DMS153 treated with DMSO at 0.1 percent for 48 hours (cell line): Measurements from ENCODE around the gene AOC3.
"Not testable (repeated sequence)": the region's sequence is repeated elsewhere in the genome, so short reads cannot be mapped to it uniquely, and the experiment has no call there.

ENCODE experiments used
- DNase-seq: peaks from one replicate; lab custom pipeline; 2025; ENCODE audit not compliant: unreplicated experiment; lab: John Stamatoyannopoulos, UW

AOC3 gene

GRCh38 chr17:42866216-42866615 is 15.2 kb downstream of the AOC3 start:
- no peak for DNase-seq

- DNase-seq: no peak
Observed at GRCh38 chr17:42866631-42867575, 15.9 kb downstream of the AOC3 start.

- not testable (repeated sequence) for DNase-seq
Observed at GRCh38 chr17:42867694-42868261, 16.8 kb downstream of the AOC3 start.

GRCh38 chr17:42868338-42868737 is 17.3 kb downstream of the AOC3 start:
- no peak for DNase-seq

- DNase-seq: no peak
Observed at GRCh38 chr17:42871647-42872046, 20.6 kb downstream of the AOC3 start.

- no peak for DNase-seq
Observed at GRCh38 chr17:42872251-42872965, 21.4 kb downstream of the AOC3 start.

- DNase-seq: no peak
Observed at GRCh38 chr17:42873315-42873714, 22.3 kb downstream of the AOC3 start.

- DNase-seq: not testable (repeated sequence)
Observed at GRCh38 chr17:42873932-42874695, 23.1 kb downstream of the AOC3 start.

- no peak for DNase-seq
Observed at GRCh38 chr17:42877037-42877436, 26.0 kb downstream of the AOC3 start.

- DNase-seq: no peak
Observed at GRCh38 chr17:42878123-42878880, 27.3 kb downstream of the AOC3 start.

- no peak for DNase-seq
Observed at GRCh38 chr17:42878924-42879595, 28.1 kb downstream of the AOC3 start.

GRCh38 chr17:42879596-42879985 is 28.6 kb downstream of the AOC3 start:
- no peak for DNase-seq

GRCh38 chr17:42880776-42881310 is 29.8 kb downstream of the AOC3 start:
- no peak for DNase-seq

GRCh38 chr17:42881706-42882105 is 30.7 kb downstream of the AOC3 start:
- DNase-seq: not testable (repeated sequence)

- no peak for DNase-seq
Observed at GRCh38 chr17:42882166-42882565, 31.2 kb downstream of the AOC3 start.

GRCh38 chr17:42883802-42884558 is 33.0 kb downstream of the AOC3 start:
- no peak for DNase-seq

GRCh38 chr17:42885806-42886205 is 34.8 kb downstream of the AOC3 start:
- DNase-seq: not testable (repeated sequence)

- no peak for DNase-seq
Observed at GRCh38 chr17:42886283-42887176, 35.5 kb downstream of the AOC3 start.
